ENCODE measurements around the gene LEF1.

DNA sequence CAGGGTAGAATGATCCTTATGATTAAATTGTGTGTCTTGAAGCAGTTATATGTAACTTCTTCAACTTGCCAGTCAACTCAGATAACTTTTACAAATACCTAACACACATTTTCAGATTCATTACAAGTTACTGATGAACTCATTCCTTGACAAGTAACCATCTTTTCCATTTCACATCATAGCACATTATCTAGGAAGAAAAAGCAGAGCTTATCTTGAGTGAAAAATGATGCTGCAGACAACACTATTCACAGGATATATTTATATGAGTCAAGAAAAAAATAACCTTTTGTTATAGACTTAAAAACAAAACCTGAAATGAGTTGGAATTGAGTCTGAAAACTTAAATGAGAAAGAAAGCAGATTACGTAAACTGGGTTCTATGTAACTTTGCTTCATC, 68.9 kb downstream of the LEF1 start:
- no peak for TF ChIP-seq REST (IDR thresholded peaks at IDR 0.05; ENCODE audit: insufficient read depth in 1 of 2, low read depth in 2 of 2, low read length in 2 of 2)
- no peak for TF ChIP-seq POLR2AphosphoS5 (IDR thresholded peaks at IDR 0.05; ENCODE audit: low read depth, low read length)

All from PFSK-1 (cell line).